HG03460 (cell line): ENCODE results near the gene NCOR2.

Experiments used
- ATAC-seq: cut with Tn5 transposase; IDR thresholded peaks from one replicate; pipeline ENCODE4 v1.9.1; 2021; ENCODE audit not compliant: unreplicated experiment

NCOR2 gene

GRCh38 chr12:124529565-124530276, 37.7 kb downstream of the NCOR2 start:
- no peak for ATAC-seq

- ATAC-seq: no peak
Observed at GRCh38 chr12:124527861-124528561, 39.4 kb downstream of the NCOR2 start.

DNA sequence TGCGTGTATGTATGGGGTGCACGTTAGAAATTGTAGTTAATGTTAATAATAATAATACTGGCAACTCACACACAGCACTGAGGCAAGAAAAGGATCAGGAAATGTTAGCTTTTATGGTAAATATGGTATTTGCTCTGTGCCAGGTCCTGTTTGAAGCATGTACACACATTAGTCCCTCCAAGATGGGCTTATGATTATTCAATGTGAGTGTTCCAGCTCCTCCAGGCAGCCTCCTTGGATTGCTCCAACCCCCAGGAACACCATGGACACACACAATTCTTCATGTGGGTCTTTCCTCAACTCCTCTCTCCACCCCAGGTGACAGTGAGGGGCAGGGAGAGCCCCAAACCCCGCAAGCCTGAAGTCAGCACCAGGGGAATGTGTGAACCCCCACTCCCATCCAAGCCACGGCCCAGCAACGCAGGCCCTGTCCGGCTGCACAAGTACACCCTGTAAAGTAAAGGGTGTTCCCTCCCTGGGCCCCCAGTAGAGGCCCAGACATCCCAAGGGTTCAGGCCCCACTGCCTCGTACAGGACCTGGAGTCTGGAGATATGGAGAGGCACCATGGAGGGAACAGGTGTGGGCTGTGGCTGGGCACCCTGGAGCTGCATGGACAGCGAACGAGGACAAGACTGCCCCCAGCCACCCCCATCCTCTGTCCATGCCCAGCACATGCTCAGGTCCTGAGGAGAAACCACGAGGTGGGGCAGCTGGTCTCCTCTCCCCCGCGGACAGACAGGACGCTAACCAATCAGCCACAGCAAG, 41.3 kb downstream of the NCOR2 start:
- ATAC-seq: no peak

- ATAC-seq: no peak
Observed at GRCh38 chr12:124525455-124525854, 42.0 kb downstream of the NCOR2 start.

DNA sequence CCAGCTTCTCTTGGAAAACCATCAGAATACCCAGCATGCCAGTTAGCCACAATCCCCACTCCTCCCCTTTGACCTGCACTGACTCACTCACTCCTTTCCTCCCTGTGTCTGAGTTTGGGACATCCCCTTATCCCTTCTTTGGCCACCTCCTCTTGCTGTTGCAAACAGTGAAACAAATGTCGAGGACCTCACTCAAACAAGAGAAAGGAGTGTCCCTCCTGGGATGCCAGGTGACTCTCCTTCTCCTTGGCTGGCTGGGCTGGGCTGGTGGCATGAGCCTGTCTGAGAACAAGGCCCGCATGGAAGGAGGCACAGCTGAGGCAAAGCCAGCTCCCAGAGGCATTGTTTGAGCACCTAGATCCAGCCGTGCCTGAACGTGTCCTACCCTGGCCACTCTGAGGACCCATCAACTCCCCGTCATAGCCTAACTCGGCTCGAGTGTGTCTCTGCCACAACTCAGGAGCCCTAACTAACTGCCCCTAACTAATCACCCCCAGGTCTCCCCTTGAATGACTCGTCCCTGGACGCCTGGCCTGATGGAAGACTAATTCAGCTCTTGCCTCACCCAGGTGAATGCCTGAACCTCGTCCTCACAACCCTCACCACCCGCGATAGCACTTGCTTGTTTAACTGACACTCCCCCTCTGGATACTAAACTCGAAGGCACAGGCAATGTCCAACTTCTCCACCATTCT, 43.0 kb downstream of the NCOR2 start:
- ATAC-seq: no peak

DNA sequence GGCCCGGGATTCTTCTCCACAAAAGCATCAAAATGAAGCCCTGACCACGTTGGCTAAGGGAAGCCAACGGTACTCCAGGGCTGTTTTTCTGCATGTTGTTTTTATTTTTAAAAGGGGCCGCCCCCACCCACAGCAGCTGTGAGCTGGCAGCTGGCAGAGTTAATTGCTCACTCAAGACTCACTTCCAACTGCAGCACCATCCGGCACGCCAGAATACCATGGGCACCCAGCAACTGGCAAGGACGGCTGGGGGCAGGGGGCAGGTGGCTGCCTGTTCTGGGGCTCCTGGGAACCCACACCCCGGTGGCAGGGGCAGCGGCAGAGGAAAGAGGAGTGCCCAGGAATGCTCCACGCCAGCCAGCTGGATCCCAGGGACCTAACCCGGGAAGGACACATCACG, 44.3 kb downstream of the NCOR2 start:
- no peak for ATAC-seq

DNA sequence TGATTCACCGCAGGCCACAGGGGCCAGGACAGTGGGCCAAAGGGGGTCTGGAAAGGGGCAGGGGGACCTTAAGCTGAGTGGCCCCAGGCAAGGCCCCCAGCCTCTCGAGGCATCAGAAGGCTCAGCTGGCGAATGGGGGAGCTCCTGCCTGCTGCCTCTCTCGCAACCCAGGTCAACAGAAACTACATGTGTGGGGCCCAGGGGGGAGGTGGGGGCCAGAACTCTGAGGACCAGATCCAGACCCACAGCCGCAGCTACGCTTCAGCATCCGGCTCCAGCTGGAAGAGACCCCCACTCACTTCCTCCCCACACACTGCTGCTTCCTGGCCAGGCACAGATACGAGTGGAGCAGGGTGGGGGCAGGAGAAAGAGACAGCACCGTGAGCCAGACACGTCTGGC, 46.5 kb downstream of the NCOR2 start:
- no peak for ATAC-seq

DNA sequence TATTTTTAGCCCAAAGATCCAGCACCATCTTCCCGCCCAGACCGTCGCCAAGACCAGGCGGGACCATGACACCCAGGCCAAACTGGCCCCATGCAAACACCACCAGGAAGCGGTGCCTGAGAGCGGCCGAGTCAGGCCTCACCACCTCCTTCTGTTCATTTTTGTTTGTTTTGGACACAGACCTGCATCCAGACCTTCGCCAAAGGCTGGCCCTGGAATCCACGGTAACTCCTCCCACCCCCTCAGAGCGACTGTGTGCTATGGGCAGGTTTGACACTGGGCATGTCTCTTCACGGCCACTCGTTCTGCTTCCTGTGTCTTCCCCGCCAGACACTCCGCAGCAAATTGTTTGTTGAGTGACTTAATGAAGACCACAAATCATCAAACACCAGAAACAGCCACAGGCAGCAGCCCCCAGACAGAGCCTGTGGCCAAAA, 47.1 kb downstream of the NCOR2 start:
- no peak for ATAC-seq

GRCh38 chr12:124519746-124520145, 47.7 kb downstream of the NCOR2 start:
- no peak for ATAC-seq

DNA sequence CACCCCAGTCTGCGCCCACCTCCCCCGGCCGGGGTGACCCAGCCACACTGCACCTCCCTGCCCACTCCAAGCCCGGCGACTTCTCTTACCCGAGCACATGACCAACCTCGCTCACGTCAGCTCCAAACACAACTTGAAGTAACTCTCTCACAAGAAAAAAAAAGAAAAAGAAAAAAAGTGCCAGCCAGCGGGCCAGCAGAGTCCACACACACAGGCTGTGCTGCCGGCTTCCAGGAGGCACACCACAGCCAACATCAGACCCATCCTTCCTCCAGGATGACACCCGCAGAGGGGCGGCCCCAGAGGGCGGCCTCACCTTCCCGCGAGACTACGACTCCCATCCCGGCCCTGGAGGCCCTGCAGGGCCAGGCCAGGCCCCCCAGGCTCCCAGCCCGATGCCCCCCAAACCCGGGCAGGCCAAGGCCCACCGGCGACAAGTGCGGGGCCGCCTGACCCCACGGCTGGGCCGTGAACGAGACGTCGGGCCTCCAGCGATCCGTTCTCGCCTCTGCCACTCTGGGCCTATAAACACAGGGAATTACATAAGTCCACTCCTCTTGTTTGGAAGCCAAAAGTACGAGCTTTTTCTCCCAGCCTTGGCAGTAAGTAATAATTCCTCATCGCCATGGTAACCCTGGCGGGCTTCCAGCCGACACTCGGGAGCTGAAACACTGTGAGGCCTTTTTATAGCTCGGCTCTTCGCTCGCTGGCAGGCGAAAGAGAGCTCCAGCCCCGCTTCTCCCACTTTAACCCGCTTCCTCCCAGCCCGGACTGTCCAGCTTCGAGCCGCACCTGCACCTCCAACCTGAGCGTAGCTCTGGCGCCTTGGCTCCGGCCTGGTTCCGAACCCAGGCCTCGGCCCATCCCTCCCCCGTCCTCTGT, 49.1 kb downstream of the NCOR2 start:
- ATAC-seq: no peak
